ENCODE measurements around the gene EXOC4. TPM values are rescaled to one million over a fixed set of nuclear protein-coding genes. Genes with fewer than 3 reads are reported as not detected.
A peak's percentile ranks its signal among the peaks of the same experiment; 100 is the strongest.

EXOC4 gene
- total RNA-seq, 1 donor from 2014 or later: 65.0 TPM

- H3K27me3 Mint-ChIP-seq (ENCODE audit: low read depth): no peaks in the 10 kb centered on the region
- no peak for DNase-seq (ENCODE audit: low spot score)
- peaks cover 6% of the 10 kb centered on the region for H3K4me1 Mint-ChIP-seq (ENCODE audit: low read depth)
- no peak overlapping the region for H3K4me3 Mint-ChIP-seq (ENCODE audit: low read depth)
- H3K27ac Mint-ChIP-seq: no peak overlapping the region
- peaks cover 12% of the 10 kb centered on the region for H3K36me3 Mint-ChIP-seq (ENCODE audit: low read depth)
- intact Hi-C loops (cut with micrococcal nuclease): no loop called here
- H3K9me3 Mint-ChIP-seq: peaks cover 4% of the 10 kb centered on the region
Measured at GRCh38 chr7:133428876-133429275, 176.0 kb downstream of the EXOC4 start.

GRCh38 chr7:133429371-133429770 is 176.5 kb downstream of the EXOC4 start:
- no peaks in the 10 kb centered on the region for H3K27me3 Mint-ChIP-seq (ENCODE audit: low read depth)
- peaks cover 9% of the 10 kb centered on the region for H3K4me1 Mint-ChIP-seq (ENCODE audit: low read depth)
- H3K36me3 Mint-ChIP-seq (ENCODE audit: low read depth): peaks cover 12% of the 10 kb centered on the region
- intact Hi-C loops (cut with micrococcal nuclease): no loop called here
- H3K9me3 Mint-ChIP-seq: peaks cover under 1% of the 10 kb centered on the region
- no peak overlapping the region for H3K4me3 Mint-ChIP-seq (ENCODE audit: low read depth)
- DNase-seq (ENCODE audit: low spot score): no peak
- no peak overlapping the region for H3K27ac Mint-ChIP-seq

DNA sequence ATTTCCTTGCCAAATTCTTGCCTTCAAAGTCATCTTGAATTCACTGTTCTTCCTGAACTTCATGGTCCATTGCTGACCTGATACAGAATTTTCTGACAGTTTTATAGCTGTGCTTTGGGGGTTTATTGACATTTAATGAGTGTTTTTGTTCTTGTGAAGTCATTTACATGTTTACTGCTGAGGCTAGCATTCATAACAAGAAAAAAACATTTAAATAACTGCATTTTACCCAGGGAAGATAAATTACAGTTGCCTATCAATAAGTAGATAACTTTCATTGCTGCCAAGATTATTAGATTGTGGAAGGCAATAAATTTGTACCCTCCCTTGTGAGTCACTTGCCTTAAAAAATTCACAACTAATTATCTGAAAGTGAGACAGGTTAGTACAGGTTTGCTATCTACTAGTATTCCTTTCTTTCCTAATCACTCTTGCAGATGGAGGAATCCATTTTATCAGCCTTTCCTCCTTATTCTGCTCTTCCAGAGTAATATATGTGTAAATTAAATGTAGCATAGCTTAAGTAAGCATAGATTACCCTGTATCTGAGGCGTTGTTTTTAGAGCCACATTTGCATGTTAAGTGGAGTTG is 178.4 kb downstream of the EXOC4 start:
- DNase-seq (ENCODE audit: low spot score): no peak
- H3K27me3 Mint-ChIP-seq (ENCODE audit: low read depth): no peaks in the 10 kb centered on the region
- intact Hi-C loops (cut with micrococcal nuclease): loop anchor here (5.0 to 10.0 kb wide), 2 partner anchors 199 to 846 kb away; no protein-coding TSS in a partner anchor
- no peak overlapping the region for H3K4me3 Mint-ChIP-seq (ENCODE audit: low read depth)
- peaks cover 9% of the 10 kb centered on the region for H3K4me1 Mint-ChIP-seq (ENCODE audit: low read depth)
- H3K9me3 Mint-ChIP-seq: no peaks in the 10 kb centered on the region
- no peaks in the 10 kb centered on the region for H3K36me3 Mint-ChIP-seq (ENCODE audit: low read depth)
- H3K27ac Mint-ChIP-seq: no peak overlapping the region

- H3K27ac Mint-ChIP-seq: no peak overlapping the region
- H3K4me3 Mint-ChIP-seq (ENCODE audit: low read depth): no peak overlapping the region
- H3K4me1 Mint-ChIP-seq (ENCODE audit: low read depth): peaks cover 17% of the 10 kb centered on the region
- intact Hi-C loops (cut with micrococcal nuclease): loop anchor here (5.0 to 10.0 kb wide), 2 partner anchors 201 to 848 kb away; no protein-coding TSS in a partner anchor
- peaks cover 5% of the 10 kb centered on the region for H3K36me3 Mint-ChIP-seq (ENCODE audit: low read depth)
- H3K9me3 Mint-ChIP-seq: peaks cover 6% of the 10 kb centered on the region
- DNase-seq (ENCODE audit: low spot score): no peak
- H3K27me3 Mint-ChIP-seq (ENCODE audit: low read depth): no peaks in the 10 kb centered on the region
Measured at GRCh38 chr7:133433165-133433812, 180.4 kb downstream of the EXOC4 start.

- no peaks in the 10 kb centered on the region for H3K27me3 Mint-ChIP-seq (ENCODE audit: low read depth)
- peaks cover 6% of the 10 kb centered on the region for H3K9me3 Mint-ChIP-seq
- no peak overlapping the region for H3K4me3 Mint-ChIP-seq (ENCODE audit: low read depth)
- peaks cover 7% of the 10 kb centered on the region for H3K36me3 Mint-ChIP-seq (ENCODE audit: low read depth)
- no peak for DNase-seq (ENCODE audit: low spot score)
- H3K27ac Mint-ChIP-seq: no peak overlapping the region
- intact Hi-C loops (cut with micrococcal nuclease): loop anchor here (5.0 to 10.0 kb wide), 2 partner anchors 202 to 850 kb away; no protein-coding TSS in a partner anchor
- H3K4me1 Mint-ChIP-seq (ENCODE audit: low read depth): peaks cover 17% of the 10 kb centered on the region
Measured at GRCh38 chr7:133434246-133434865, 181.5 kb downstream of the EXOC4 start.

DNA sequence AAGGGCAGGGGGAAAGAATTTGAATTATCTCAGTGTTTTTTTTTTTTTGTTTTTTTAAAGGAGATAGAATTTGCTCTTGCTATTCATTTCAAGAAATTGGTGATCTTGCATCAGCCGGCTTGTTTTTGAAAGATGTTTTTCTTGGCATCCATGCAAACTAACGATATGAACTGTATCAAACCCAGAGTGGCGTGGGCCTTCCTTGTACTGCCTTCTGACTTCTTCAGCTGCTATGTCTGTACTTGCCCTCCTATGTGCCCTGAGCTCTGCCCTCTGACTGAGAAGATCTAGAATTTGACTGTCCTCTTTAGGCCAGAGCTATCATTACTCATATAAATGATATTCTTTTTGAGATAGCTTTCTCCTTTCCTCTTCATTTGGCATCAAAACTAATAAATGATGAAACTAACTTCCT is 183.1 kb downstream of the EXOC4 start:
- H3K4me1 Mint-ChIP-seq (ENCODE audit: low read depth): peaks cover 17% of the 10 kb centered on the region
- H3K27me3 Mint-ChIP-seq (ENCODE audit: low read depth): no peaks in the 10 kb centered on the region
- H3K9me3 Mint-ChIP-seq: peaks cover 6% of the 10 kb centered on the region
- peak overlapping the region; percentile 9 for H3K27ac Mint-ChIP-seq
- H3K36me3 Mint-ChIP-seq (ENCODE audit: low read depth): peaks cover 10% of the 10 kb centered on the region
- intact Hi-C loops (cut with micrococcal nuclease): loop anchor here (10.0 kb wide), 1 partner anchor 851 kb away; no protein-coding TSS in a partner anchor
- no peak overlapping the region for H3K4me3 Mint-ChIP-seq (ENCODE audit: low read depth)
- no peak for DNase-seq (ENCODE audit: low spot score)

- H3K27ac Mint-ChIP-seq: no peak overlapping the region
- H3K36me3 Mint-ChIP-seq (ENCODE audit: low read depth): peaks cover 11% of the 10 kb centered on the region
- intact Hi-C loops (cut with micrococcal nuclease): loop anchor here (10.0 kb wide), 1 partner anchor 853 kb away; no protein-coding TSS in a partner anchor
- H3K27me3 Mint-ChIP-seq (ENCODE audit: low read depth): no peaks in the 10 kb centered on the region
- H3K4me1 Mint-ChIP-seq (ENCODE audit: low read depth): peaks cover 17% of the 10 kb centered on the region
- H3K4me3 Mint-ChIP-seq (ENCODE audit: low read depth): no peak overlapping the region
- no peak for DNase-seq (ENCODE audit: low spot score)
- H3K9me3 Mint-ChIP-seq: peaks cover 6% of the 10 kb centered on the region
Measured at GRCh38 chr7:133437544-133437943, 184.7 kb downstream of the EXOC4 start.

DNA sequence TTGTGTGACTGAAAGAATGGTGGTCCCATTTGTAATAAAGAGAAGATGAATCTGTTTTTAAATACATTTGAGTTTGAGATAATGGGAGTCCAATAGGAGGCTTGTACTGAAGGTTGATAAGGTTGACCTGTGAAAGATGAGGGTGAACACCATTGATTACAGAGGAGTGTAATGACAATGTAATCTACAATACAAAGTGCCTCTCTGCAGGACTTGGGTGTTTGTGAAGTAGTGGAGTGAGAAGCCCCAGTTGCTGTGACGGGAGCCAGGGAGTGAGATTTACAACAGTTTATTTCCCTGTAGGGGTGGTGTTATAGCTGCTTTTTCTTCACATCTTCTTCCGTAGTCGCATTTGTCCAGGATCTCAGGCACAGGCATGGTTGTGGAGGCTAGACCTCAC is 189.9 kb downstream of the EXOC4 start:
- Mint-ChIP-seq H3K27ac (no peak overlapping the region), H3K36me3 (ENCODE audit: low read depth) (peaks cover 14% of the 10 kb centered on the region), H3K27me3 (ENCODE audit: low read depth) (no peaks in the 10 kb centered on the region), H3K4me3 (ENCODE audit: low read depth) (no peak overlapping the region), H3K4me1 (ENCODE audit: low read depth) (no peaks in the 10 kb centered on the region), H3K9me3 (peaks cover 2% of the 10 kb centered on the region)
- intact Hi-C loops (cut with micrococcal nuclease): no loop called here
- DNase-seq (ENCODE audit: low spot score): no peak

- Mint-ChIP-seq H3K36me3 (ENCODE audit: low read depth) (peaks cover 8% of the 10 kb centered on the region), H3K4me3 (ENCODE audit: low read depth) (no peak overlapping the region), H3K9me3 (no peaks in the 10 kb centered on the region), H3K27ac (no peak overlapping the region), H3K27me3 (ENCODE audit: low read depth) (no peaks in the 10 kb centered on the region), H3K4me1 (ENCODE audit: low read depth) (no peaks in the 10 kb centered on the region)
- DNase-seq (ENCODE audit: low spot score): no peak
- intact Hi-C loops (cut with micrococcal nuclease): no loop called here
Measured at GRCh38 chr7:133445617-133446016, 192.7 kb downstream of the EXOC4 start.

GRCh38 chr7:133448012-133448411 is 195.1 kb downstream of the EXOC4 start:
- Mint-ChIP-seq H3K27ac (no peak overlapping the region), H3K27me3 (ENCODE audit: low read depth) (no peaks in the 10 kb centered on the region)
- intact Hi-C loops (cut with micrococcal nuclease): no loop called here

GRCh38 chr7:133452577-133452976 is 199.7 kb downstream of the EXOC4 start:
- H3K27ac Mint-ChIP-seq: no peak overlapping the region
- no peaks in the 10 kb centered on the region for H3K9me3 Mint-ChIP-seq
- DNase-seq (ENCODE audit: low spot score): no peak
- peaks cover 9% of the 10 kb centered on the region for H3K4me1 Mint-ChIP-seq (ENCODE audit: low read depth)
- no peaks in the 10 kb centered on the region for H3K36me3 Mint-ChIP-seq (ENCODE audit: low read depth)
- H3K27me3 Mint-ChIP-seq (ENCODE audit: low read depth): no peaks in the 10 kb centered on the region
- intact Hi-C loops (cut with micrococcal nuclease): no loop called here
- no peak overlapping the region for H3K4me3 Mint-ChIP-seq (ENCODE audit: low read depth)

More at GRCh38 chr7:133448012-133448411, 195.1 kb downstream of the EXOC4 start:
- no peak for DNase-seq (ENCODE audit: low spot score)
- no peak overlapping the region for H3K4me3 Mint-ChIP-seq (ENCODE audit: low read depth)
- peaks cover 2% of the 10 kb centered on the region for H3K36me3 Mint-ChIP-seq (ENCODE audit: low read depth)
- H3K9me3 Mint-ChIP-seq: no peaks in the 10 kb centered on the region
- peaks cover 3% of the 10 kb centered on the region for H3K4me1 Mint-ChIP-seq (ENCODE audit: low read depth)

- H3K36me3 Mint-ChIP-seq (ENCODE audit: low read depth): peaks cover 14% of the 10 kb centered on the region
- no peaks in the 10 kb centered on the region for H3K27me3 Mint-ChIP-seq (ENCODE audit: low read depth)
- peak overlapping the region; percentile 72 for H3K27ac Mint-ChIP-seq
- peak overlapping the region; percentile 40 for H3K4me3 Mint-ChIP-seq (ENCODE audit: low read depth)
- DNase-seq (ENCODE audit: low spot score): no peak
- H3K9me3 Mint-ChIP-seq: no peaks in the 10 kb centered on the region
- intact Hi-C loops (cut with micrococcal nuclease): no loop called here
- peaks cover 31% of the 10 kb centered on the region for H3K4me1 Mint-ChIP-seq (ENCODE audit: low read depth)
Measured at GRCh38 chr7:133458688-133459087, 205.8 kb downstream of the EXOC4 start.

DNA sequence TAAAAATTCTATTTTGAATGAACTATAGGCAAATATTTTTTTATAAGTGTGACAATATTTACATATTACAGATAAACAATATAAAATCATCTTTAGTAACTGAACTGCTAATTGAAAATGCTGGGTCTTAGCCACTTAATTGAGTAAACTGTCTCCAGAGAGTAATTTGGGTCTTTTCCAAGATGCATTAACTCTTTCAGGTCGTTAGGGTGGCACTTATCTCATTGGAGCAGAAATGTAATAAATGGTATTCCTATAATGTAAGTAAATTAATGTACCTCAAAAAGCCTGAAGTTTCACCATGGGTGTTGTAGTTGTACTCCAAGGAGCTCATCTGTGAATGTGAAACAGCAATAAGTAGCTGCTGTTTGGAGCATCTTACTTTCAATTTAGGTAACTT is 208.5 kb downstream of the EXOC4 start:
- no peak for DNase-seq (ENCODE audit: low spot score)
- H3K4me3 Mint-ChIP-seq (ENCODE audit: low read depth): peak overlapping the region; percentile 58
- peaks cover 11% of the 10 kb centered on the region for H3K9me3 Mint-ChIP-seq
- intact Hi-C loops (cut with micrococcal nuclease): no loop called here
- H3K27ac Mint-ChIP-seq: peak overlapping the region; percentile 76
- H3K36me3 Mint-ChIP-seq (ENCODE audit: low read depth): peaks cover 27% of the 10 kb centered on the region
- no peaks in the 10 kb centered on the region for H3K27me3 Mint-ChIP-seq (ENCODE audit: low read depth)
- peaks cover 33% of the 10 kb centered on the region for H3K4me1 Mint-ChIP-seq (ENCODE audit: low read depth)
